ENCODE data around the gene FHIT.

The FHIT gene

DNA sequence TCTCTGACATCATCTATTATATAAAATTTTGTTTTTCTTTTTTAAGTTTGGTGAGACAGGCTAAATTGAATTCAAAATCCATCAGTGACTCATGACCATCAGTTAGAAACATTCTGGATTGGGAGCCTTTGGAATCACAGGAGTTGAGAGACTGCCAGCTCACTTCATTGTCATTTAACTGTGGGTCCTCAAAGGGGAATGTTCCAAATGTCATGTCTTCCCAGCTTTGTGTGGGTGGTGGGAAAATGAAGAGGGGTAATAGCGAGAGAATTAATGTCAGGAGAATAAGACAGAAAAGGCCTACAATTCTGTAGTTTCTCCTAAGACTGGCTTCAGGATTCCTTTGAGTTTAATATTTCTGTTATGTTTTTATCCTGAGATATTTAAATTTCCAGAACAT is 1051.9 kb downstream of the FHIT start:
- no peak overlapping the region for H3K4me3 ChIP-seq (ENCODE audit: control insufficient read depth, low read depth, low read length)
- TF ChIP-seq, protein P1, sequence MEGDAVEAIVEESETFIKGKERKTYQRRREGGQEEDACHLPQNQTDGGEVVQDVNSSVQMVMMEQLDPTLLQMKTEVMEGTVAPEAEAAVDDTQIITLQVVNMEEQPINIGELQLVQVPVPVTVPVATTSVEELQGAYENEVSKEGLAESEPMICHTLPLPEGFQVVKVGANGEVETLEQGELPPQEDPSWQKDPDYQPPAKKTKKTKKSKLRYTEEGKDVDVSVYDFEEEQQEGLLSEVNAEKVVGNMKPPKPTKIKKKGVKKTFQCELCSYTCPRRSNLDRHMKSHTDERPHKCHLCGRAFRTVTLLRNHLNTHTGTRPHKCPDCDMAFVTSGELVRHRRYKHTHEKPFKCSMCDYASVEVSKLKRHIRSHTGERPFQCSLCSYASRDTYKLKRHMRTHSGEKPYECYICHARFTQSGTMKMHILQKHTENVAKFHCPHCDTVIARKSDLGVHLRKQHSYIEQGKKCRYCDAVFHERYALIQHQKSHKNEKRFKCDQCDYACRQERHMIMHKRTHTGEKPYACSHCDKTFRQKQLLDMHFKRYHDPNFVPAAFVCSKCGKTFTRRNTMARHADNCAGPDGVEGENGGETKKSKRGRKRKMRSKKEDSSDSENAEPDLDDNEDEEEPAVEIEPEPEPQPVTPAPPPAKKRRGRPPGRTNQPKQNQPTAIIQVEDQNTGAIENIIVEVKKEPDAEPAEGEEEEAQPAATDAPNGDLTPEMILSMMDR (IDR thresholded peaks at IDR 0.05; ENCODE audit: control insufficient read depth, insufficient read depth, low read depth, low read length, missing control alignments), result no peak

DNA sequence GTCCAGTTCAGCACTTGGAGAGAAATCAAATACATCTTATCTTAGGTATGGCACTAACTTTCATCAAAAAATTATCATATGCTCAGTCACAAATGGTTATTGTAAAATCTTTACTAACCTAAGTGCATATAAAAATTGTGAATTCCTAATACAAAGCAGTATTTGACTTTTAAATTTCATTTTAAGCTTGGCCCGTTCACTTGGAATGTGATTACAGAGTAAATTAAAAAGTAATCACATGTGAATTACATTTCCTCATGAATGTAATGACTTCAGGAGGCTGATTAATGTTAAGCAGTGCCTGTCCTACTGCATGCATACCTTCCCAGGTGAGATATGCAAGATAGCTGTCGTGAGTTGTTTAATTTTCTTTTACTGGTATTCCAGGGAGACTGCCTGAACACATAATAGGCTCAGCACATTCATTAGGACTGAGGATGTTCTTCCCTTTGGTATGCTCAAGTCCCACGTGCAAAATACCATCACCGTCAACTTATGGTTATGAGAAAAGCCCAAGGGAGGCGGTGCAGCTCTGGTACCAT is 1053.0 kb downstream of the FHIT start:
- TF ChIP-seq, protein P1 (IDR thresholded peaks at IDR 0.05; ENCODE audit: control insufficient read depth, insufficient read depth, low read depth, low read length, missing control alignments), result no peak
- H3K4me3 ChIP-seq (ENCODE audit: control insufficient read depth, low read depth, low read length), result no peak overlapping the region
- no peak for DNase-seq (ENCODE audit: low read depth)

More for the DNA sequence above, 1051.9 kb downstream of the FHIT start:
- DNase-seq (ENCODE audit: low read depth), result no peak

DNA sequence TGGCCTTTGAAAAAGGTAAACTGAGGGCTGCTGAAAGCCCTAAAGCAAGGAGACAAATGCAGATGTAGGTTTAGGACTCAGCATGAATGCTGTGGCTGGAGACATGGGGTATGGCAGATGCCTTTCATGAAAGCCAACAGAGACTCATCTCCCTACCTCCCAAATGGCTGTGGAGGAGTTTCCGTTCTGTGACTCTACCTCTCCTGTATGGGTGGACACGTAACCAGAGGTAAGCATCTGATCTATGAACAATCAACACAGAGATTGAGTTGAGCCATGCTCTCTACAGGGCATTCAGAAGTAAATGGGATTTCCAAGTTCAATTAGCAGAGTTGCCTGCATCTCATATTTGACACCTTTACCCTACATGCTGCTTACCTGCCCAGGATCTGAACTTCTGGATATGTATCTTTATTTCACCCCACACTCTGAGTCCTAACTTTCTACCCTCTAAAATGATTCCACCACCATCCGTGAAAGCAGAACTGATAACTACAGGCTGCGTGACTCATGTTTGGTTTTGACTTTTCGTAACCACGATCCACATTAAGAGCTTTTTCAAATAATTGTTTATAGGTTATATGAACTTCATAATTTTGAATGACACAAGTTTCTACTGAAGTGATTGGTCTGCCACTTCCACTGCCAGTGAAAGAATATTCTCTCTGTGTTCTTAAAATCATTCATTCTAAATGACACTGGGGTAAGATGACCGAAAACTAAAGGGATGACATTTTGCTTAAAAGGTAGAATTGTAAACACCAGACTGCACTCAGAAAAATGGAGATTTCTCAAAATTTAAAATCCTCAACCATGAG is 1058.7 kb downstream of the FHIT start:
- no peak overlapping the region for H3K4me3 ChIP-seq (ENCODE audit: control insufficient read depth, low read depth, low read length)
- TF ChIP-seq, protein P1 (IDR thresholded peaks at IDR 0.05; ENCODE audit: control insufficient read depth, insufficient read depth, low read depth, low read length, missing control alignments), result no peak
- no peak for DNase-seq (ENCODE audit: low read depth)

DNA sequence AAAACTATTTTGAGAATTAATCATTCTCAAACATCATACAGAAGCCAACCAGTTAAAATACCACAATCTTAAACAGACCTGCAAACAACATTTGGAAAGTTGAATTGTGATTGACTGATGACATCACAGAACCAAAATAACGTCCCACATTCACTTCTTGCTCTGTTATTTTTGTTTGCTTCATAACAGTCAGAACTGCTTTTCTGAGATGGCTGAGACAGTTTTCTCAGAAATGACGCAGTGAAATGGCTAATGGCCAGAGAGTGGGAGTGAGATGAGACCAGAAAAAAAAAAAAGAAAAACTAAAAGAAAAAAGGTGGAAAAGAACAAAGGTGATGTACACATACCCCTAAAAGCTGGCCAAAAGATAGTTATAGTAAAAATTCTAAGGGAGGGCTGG is 1061.2 kb downstream of the FHIT start:
- TF ChIP-seq, protein P1 (IDR thresholded peaks at IDR 0.05; ENCODE audit: control insufficient read depth, insufficient read depth, low read depth, low read length, missing control alignments), result no peak
- H3K4me3 ChIP-seq (ENCODE audit: control insufficient read depth, low read depth, low read length), result no peak overlapping the region
- no peak for DNase-seq (ENCODE audit: low read depth)

DNA sequence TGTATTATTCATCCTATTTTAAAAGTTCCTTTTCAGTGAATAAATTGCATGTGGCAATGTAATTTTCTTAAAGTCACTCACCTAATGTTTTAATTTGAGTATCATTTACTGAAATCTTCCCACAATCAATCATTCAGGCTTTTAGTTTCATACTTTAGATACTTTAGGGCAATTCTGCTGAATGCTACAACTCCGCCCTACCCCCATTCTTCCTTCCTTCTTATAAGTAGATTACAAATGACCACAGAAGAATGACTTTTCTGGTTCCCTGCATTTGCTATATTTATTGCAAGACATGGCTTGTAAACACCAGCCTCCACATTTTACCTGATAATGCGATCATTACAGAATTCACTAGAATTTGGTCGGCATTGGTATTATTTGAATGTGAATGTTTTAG is 1061.9 kb downstream of the FHIT start:
- TF ChIP-seq, protein P1 (IDR thresholded peaks at IDR 0.05; ENCODE audit: control insufficient read depth, insufficient read depth, low read depth, low read length, missing control alignments), result no peak
- H3K4me3 ChIP-seq (ENCODE audit: control insufficient read depth, low read depth, low read length), result no peak overlapping the region
- DNase-seq (ENCODE audit: low read depth), result no peak

DNA sequence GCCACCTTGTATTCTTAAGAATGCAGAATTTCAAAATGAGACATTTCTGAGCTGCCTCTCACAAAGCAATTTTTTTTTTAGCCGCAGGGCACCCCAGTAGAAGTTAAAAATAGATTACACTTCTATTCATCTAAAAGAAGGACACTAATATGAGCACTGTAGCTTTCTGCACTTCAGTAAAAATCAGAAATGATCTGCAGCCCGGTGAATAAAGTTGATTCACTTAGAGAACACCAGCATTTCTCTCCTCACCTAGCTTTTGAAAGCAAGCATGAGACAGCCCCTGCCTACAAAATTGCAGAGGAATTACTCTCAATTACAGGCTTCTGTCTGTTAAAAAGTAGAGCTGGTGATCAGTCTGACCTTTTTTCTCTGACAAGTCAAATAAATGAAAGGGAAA is 1062.4 kb downstream of the FHIT start:
- no peak overlapping the region for H3K4me3 ChIP-seq (ENCODE audit: control insufficient read depth, low read depth, low read length)
- TF ChIP-seq, protein P1 (IDR thresholded peaks at IDR 0.05; ENCODE audit: control insufficient read depth, insufficient read depth, low read depth, low read length, missing control alignments), result no peak
- DNase-seq (ENCODE audit: low read depth), result no peak

Measured in AG09309 (cell line).